RCC 7860 (cell line): ENCODE measurements around the gene PGLYRP4.
"Not testable (repeated sequence)": the region's sequence is repeated elsewhere in the genome, so short reads cannot be mapped to it uniquely, and the experiment has no call there.

ENCODE experiments used
- DNase-seq: peaks from one replicate; pipeline ENCODE4 v3.0.0-alpha.2; 2015; ENCODE audit warnings: low spot score
- FAIRE-seq: peaks from 2 replicates; lab custom pipeline; 2012; peaks lifted over from hg19 to GRCh38; lab: Jason Lieb, UNC

PGLYRP4 gene

GRCh38 chr1:153357076-153357852 is 8.6 kb upstream of the PGLYRP4 start:
- DNase-seq, result no peak
- FAIRE-seq, result no peak

GRCh38 chr1:153356392-153357075 is 7.9 kb upstream of the PGLYRP4 start:
- no peak for FAIRE-seq
- DNase-seq, result no peak

- FAIRE-seq (no peak), DNase-seq (peak; percentile 37)
Observed at GRCh38 chr1:153355445-153356071, 6.9 kb upstream of the PGLYRP4 start.

- DNase-seq (no peak), FAIRE-seq (no peak)
Observed at GRCh38 chr1:153354515-153355193, 6.0 kb upstream of the PGLYRP4 start.

GRCh38 chr1:153353226-153353947 is 4.7 kb upstream of the PGLYRP4 start:
- DNase-seq (no peak), FAIRE-seq (no peak)

- FAIRE-seq, result peak; percentile 50
Observed at GRCh38 chr1:153352523-153352922, 3.9 kb upstream of the PGLYRP4 start.

GRCh38 chr1:153350321-153350957 is 1.8 kb upstream of the PGLYRP4 start:
- no peak for FAIRE-seq
- DNase-seq, result no peak

More at GRCh38 chr1:153352523-153352922, 3.9 kb upstream of the PGLYRP4 start:
- DNase-seq, result peak; percentile 60

GRCh38 chr1:153349363-153350320 is 1.0 kb upstream of the PGLYRP4 start:
- FAIRE-seq (no peak), DNase-seq (no peak)

GRCh38 chr1:153347856-153348255 is 785 bp downstream of the PGLYRP4 start:
- FAIRE-seq (no peak), DNase-seq (no peak)

- DNase-seq, FAIRE-seq: not testable (repeated sequence)
Observed at GRCh38 chr1:153347049-153347448, 1.6 kb downstream of the PGLYRP4 start.

- FAIRE-seq, result no peak
- no peak for DNase-seq
Observed at GRCh38 chr1:153346077-153346723, 2.4 kb downstream of the PGLYRP4 start.

GRCh38 chr1:153345187-153346076 is 3.2 kb downstream of the PGLYRP4 start:
- no peak for FAIRE-seq

GRCh38 chr1:153344718-153345025 is 4.0 kb downstream of the PGLYRP4 start:
- DNase-seq (no peak), FAIRE-seq (no peak)

More at GRCh38 chr1:153345187-153346076, 3.2 kb downstream of the PGLYRP4 start:
- DNase-seq, result no peak

GRCh38 chr1:153343811-153344717 is 4.6 kb downstream of the PGLYRP4 start:
- DNase-seq, result no peak
- FAIRE-seq, result no peak

GRCh38 chr1:153343040-153343681 is 5.5 kb downstream of the PGLYRP4 start:
- no peak for DNase-seq
- FAIRE-seq, result no peak

- FAIRE-seq, result no peak
Observed at GRCh38 chr1:153342178-153342577, 6.5 kb downstream of the PGLYRP4 start.

More at GRCh38 chr1:153342178-153342577, 6.5 kb downstream of the PGLYRP4 start:
- no peak for DNase-seq
